OCI-LY7 (cell line): ENCODE results near the gene TRMT61B. TPM values are rescaled to one million over a fixed set of nuclear protein-coding genes. Genes with fewer than 3 reads are reported as not detected.

Experiments
- BruUV-seq: library from RNA; stranded (reverse); fragments of 400-500 nt; replicated peaks from 2 replicates; lab custom pipeline; 2021; lab: Mats Ljungman, UMichigan
- CTCF ChIA-PET: fragments of 300-600 bp; sonication (Branson Sonifier 250); formaldehyde crosslinking; loops from one replicate; lab custom pipeline; 2022; ENCODE audit warnings: antibody characterized with exemption; ENCODE audit not compliant: unreplicated experiment; lab: Charles Lee
- POLR2A ChIA-PET: fragments of 300-600 bp; sonication (Branson Sonifier 250); formaldehyde crosslinking; loops from one replicate; lab custom pipeline; 2022; ENCODE audit warnings: antibody characterized with exemption; lab: Charles Lee
- DNase-seq: peaks from one replicate; pipeline ENCODE4 v3.0.0-alpha.2; 2015; ENCODE audit warnings: low spot score
- H2AFZ ChIP-seq: fragments of 200-600 bp; sonication (generic), shearing (Covaris generic); 2 replicates; pipeline ENCODE4 v1.6.1; 2014; ENCODE audit warnings: mild to moderate bottlenecking, antibody characterized with exemption, low read length, moderate library complexity
- H3K27ac ChIP-seq: fragments of 200-600 bp; sonication (generic); 2 replicates; pipeline ENCODE4 v1.5.1; 2014; ENCODE audit warnings: mixed run types, low read depth, mild to moderate bottlenecking, moderate library complexity, low read length, inconsistent platforms; ENCODE audit not compliant: poor library complexity, severe bottlenecking
- H3K36me3 ChIP-seq: fragments of 200-600 bp; sonication (generic); 2 replicates; pipeline ENCODE4 v1.6.1; 2014; ENCODE audit warnings: mild to moderate bottlenecking, antibody characterized with exemption, low read length, moderate library complexity, mixed read lengths; ENCODE audit not compliant: insufficient read depth
- H3K4me1 ChIP-seq: fragments of 200-600 bp; sonication (generic); 2 replicates; pipeline ENCODE4 v1.5.1; 2014; ENCODE audit warnings: mild to moderate bottlenecking, low read length; ENCODE audit not compliant: insufficient read depth, poor library complexity, severe bottlenecking
- H3K4me2 ChIP-seq: fragments of 200-600 bp; sonication (generic); 2 replicates; pipeline ENCODE4 v1.6.1; 2014; ENCODE audit warnings: mild to moderate bottlenecking, low read length
- H3K4me3 ChIP-seq: fragments of 200-600 bp; sonication (generic); 2 replicates; pipeline ENCODE4 v1.5.1; 2014; ENCODE audit warnings: mild to moderate bottlenecking, low read depth, low read length; ENCODE audit not compliant: poor library complexity, severe bottlenecking
- H3K79me2 ChIP-seq: fragments of 200-600 bp; sonication (generic); 2 replicates; pipeline ENCODE4 v1.6.1; 2016; ENCODE audit warnings: low read depth, mild to moderate bottlenecking, low read length, moderate library complexity, mixed read lengths; ENCODE audit not compliant: insufficient read depth
- H3K9me2 ChIP-seq: fragments of 200-600 bp; sonication (generic); 2 replicates; pipeline ENCODE4 v1.6.1; 2016; ENCODE audit warnings: mild to moderate bottlenecking, low read length, mixed read lengths; ENCODE audit not compliant: insufficient read depth
- H3K9me3 ChIP-seq: fragments of 200-600 bp; sonication (generic); 2 replicates; pipeline ENCODE4 v1.6.1; 2014; ENCODE audit warnings: mild to moderate bottlenecking, mixed run types, low read length, mixed read lengths
- H4K20me1 ChIP-seq: fragments of 200-600 bp; sonication (generic); 2 replicates; pipeline ENCODE4 v1.6.1; 2014; ENCODE audit warnings: mild to moderate bottlenecking, antibody characterized with exemption, low read length, moderate library complexity, mixed read lengths; ENCODE audit not compliant: insufficient read depth
- CTCF ChIP-seq: fragments of 200-600 bp; sonication (generic); conservative IDR thresholded peaks from 2 replicates; pipeline ENCODE4 v1.5.1; 2014; ENCODE audit warnings: mild to moderate bottlenecking, antibody characterized with exemption, low read length, moderate library complexity, mixed read lengths
- EZH2phosphoT487 ChIP-seq: fragments of 200-600 bp; sonication (generic); IDR thresholded peaks from 2 replicates; pipeline ENCODE4 v1.6.1; 2018; ENCODE audit warnings: low read depth, borderline replicate concordance, mild to moderate bottlenecking, mixed run types, antibody characterized with exemption, low read length, moderate library complexity, mixed read lengths
- intact Hi-C: fragments of 100-400 bp; cut with micrococcal nuclease; formaldehyde crosslinking; loops from one replicate; pipeline ENCODE4 v1.10.0; 2022; ENCODE audit not compliant: unreplicated experiment
- total RNA-seq, 2 experiments: library from RNA; depleted of rRNA in 1 of 2; stranded (reverse); fragments of >200 nt in 1 of 2; shearing (Covaris generic) in 1 of 2; gene quantifications; 2 replicates each; pipeline ENCODE4 v1.2.3, GENCODE V29; 2014 to 2022

The TRMT61B gene
- total RNA-seq, 2 experiments from 2014 or later, result 17.8 to 22.7 TPM

GRCh38 chr2:28824870-28825269, 45.2 kb downstream of the TRMT61B start:
- ChIA-PET POLR2A (interaction anchor here (0.6 to 0.9 kb wide), 2 partner anchors 12 to 18 kb away, joined by 4 to 7 read pairs; no protein-coding TSS in a partner anchor), CTCF (no interaction called here)
- Histone ChIP-seq H3K4me3 (no peak overlapping the region), H3K27ac (no peak overlapping the region), H3K9me2 (no peaks in the 10 kb centered on the region), H2AFZ (no peak overlapping the region), H3K4me2 (no peak overlapping the region), H3K9me3 (no peaks in the 10 kb centered on the region), H3K4me1 (no peaks in the 10 kb centered on the region), H4K20me1 (peaks cover 4% of the 10 kb centered on the region; the same call in 1 of the 2 replicates), H3K79me2 (no peaks in the 10 kb centered on the region), H3K36me3 (no peaks in the 10 kb centered on the region)
- BruUV-seq, result no TSS peak
- intact Hi-C loops, result no loop called here
- no peak for DNase-seq
- TF ChIP-seq EZH2phosphoT487, result no peak

GRCh38 chr2:28824207-28824606, 45.9 kb downstream of the TRMT61B start:
- Histone ChIP-seq H3K27ac (no peak overlapping the region), H3K4me1 (no peaks in the 10 kb centered on the region), H3K9me2 (no peaks in the 10 kb centered on the region), H3K4me3 (no peak overlapping the region), H3K79me2 (no peaks in the 10 kb centered on the region), H3K4me2 (no peak overlapping the region), H2AFZ (no peak overlapping the region), H3K36me3 (no peaks in the 10 kb centered on the region), H3K9me3 (no peaks in the 10 kb centered on the region), H4K20me1 (peaks cover 4% of the 10 kb centered on the region; the same call in 1 of the 2 replicates)
- DNase-seq, result no peak
- ChIA-PET CTCF (no interaction called here), POLR2A (interaction anchor here (0.6 kb wide), 1 partner anchor 17 kb away, joined by 7 read pairs; no protein-coding TSS in a partner anchor)
- TF ChIP-seq EZH2phosphoT487 (no peak), CTCF (no peak)
- intact Hi-C loops, result no loop called here
- no TSS peak for BruUV-seq

- Histone ChIP-seq H3K4me3 (no peak overlapping the region), H2AFZ (no peak overlapping the region), H4K20me1 (peaks cover 4% of the 10 kb centered on the region; the same call in 1 of the 2 replicates), H3K4me1 (no peaks in the 10 kb centered on the region), H3K9me2 (no peaks in the 10 kb centered on the region), H3K27ac (no peak overlapping the region), H3K36me3 (no peaks in the 10 kb centered on the region), H3K79me2 (no peaks in the 10 kb centered on the region), H3K9me3 (no peaks in the 10 kb centered on the region), H3K4me2 (no peak overlapping the region)
- intact Hi-C loops, result no loop called here
- no peak for DNase-seq
- CTCF ChIA-PET, result no interaction called here
- POLR2A ChIA-PET, result interaction anchor here (0.8 kb wide), 1 partner anchor 115 kb away, joined by 3 read pairs; no protein-coding TSS in a partner anchor
- BruUV-seq, result no TSS peak
- TF ChIP-seq EZH2phosphoT487 (no peak), CTCF (no peak)
These were observed 48.1 kb downstream of the TRMT61B start for GRCh38 chr2:28822036-28822435.
